Measurements from ENCODE around the gene CCDC70. TPM values are rescaled to one million over a fixed set of nuclear protein-coding genes. Genes with fewer than 3 reads are reported as not detected.

CCDC70 gene
- total and polyA plus RNA-seq, 2 of the 8 experiments (the other 6 are each of a cell fraction or from before 2014, with no cell fraction given): not detected

GRCh38 chr13:51827254-51827653 is 34.5 kb upstream of the CCDC70 start:
- CTCF ChIA-PET (ENCODE audit: partially characterized antibody): interaction anchor here (0.8 to 11.2 kb wide), 5 partner anchors 10 to 23 kb away, joined by 3 to 98 read pairs (median 11); partner anchors contain the start of gene TMEM272
- no peaks in the 10 kb centered on the region for H3K23me2 ChIP-seq (ENCODE audit: low read depth, low read length)
- H3K9me3 ChIP-seq (ENCODE audit: insufficient read depth in 2 of 2, low read depth in 1 of 2, low read length in 1 of 2): no peaks in the 10 kb centered on the region
- H3K4ac ChIP-seq (replicated peaks; ENCODE audit: insufficient read length, low read depth, low read length): no peak overlapping the region
- POLR2A ChIA-PET (ENCODE audit: partially characterized antibody): interaction anchor here (0.6 kb wide), 1 partner anchor 26 kb away, joined by 3 read pairs; no protein-coding TSS in a partner anchor
- H2BK5ac ChIP-seq (ENCODE audit: low read depth, low read length): no peak overlapping the region
- H3K9ac ChIP-seq (replicated peaks in 1 of 4; ENCODE audit: extremely low read depth in 1 of 4, low read depth in 3 of 4, low read length in 3 of 4): no peak overlapping the region
- H2AFZ ChIP-seq (ENCODE audit: low read length): no peak overlapping the region
- no peaks in the 10 kb centered on the region for H3K27me3 ChIP-seq (replicated peaks in 1 of 4; ENCODE audit: control insufficient read depth in 3 of 4, extremely low read depth in 1 of 4, insufficient read depth in 3 of 4, low read length in 3 of 4)
- H3K23ac ChIP-seq (ENCODE audit: insufficient read length): no peak overlapping the region
- no peak overlapping the region for H2BK15ac ChIP-seq (ENCODE audit: low read length)
- no peak overlapping the region for H3K4me2 ChIP-seq (ENCODE audit: insufficient read depth in 1 of 2, low read depth in 2 of 2, low read length in 2 of 2)
- 88% methylated on average over 4 of the region's 4 CpGs; no CpG with 5 or more reads in 1 of the 2 experiments for WGBS, 2 experiments (ENCODE audit: extremely low coverage in 1 of 2, insufficient coverage in 1 of 2, insufficient read length in 1 of 2, insufficient replicate concordance in 2 of 2, low coverage in 1 of 2, low lambda C conversion rate in 2 of 2, missing lambda C conversion rate in 1 of 2)
- H4K5ac ChIP-seq (ENCODE audit: insufficient read length, low read depth, low read length): no peak overlapping the region
- no peak overlapping the region for H2BK20ac ChIP-seq (ENCODE audit: low read length)
- H3K27ac ChIP-seq (ENCODE audit: low read depth, low read length): no peak overlapping the region
- no peak overlapping the region for H3K56ac ChIP-seq (replicated peaks; ENCODE audit: insufficient read length, low read depth, low read length)
- H3K79me1 ChIP-seq (ENCODE audit: low read depth, low read length): no peaks in the 10 kb centered on the region
- H2BK12ac ChIP-seq (ENCODE audit: low read depth, low read length): no peak overlapping the region
- no peak overlapping the region for H2AK5ac ChIP-seq (ENCODE audit: low read depth, low read length)
- no peak overlapping the region for H2BK120ac ChIP-seq (replicated peaks; ENCODE audit: low read depth, low read length)
- TF ChIP-seq SIRT6 (IDR thresholded peaks at IDR 0.05; ENCODE audit: low read length): no peak
- no peak for TF ChIP-seq TEAD4 (IDR thresholded peaks at IDR 0.05; ENCODE audit: low read depth, low read length)
- no peak for TF ChIP-seq GTF2F1 (IDR thresholded peaks at IDR 0.05; ENCODE audit: borderline replicate concordance, low read depth, low read length)
- no peak for TF ChIP-seq RFX5 (IDR thresholded peaks at IDR 0.05; ENCODE audit: borderline replicate concordance, low read depth, low read length)
- no peak for TF ChIP-seq POU5F1 (IDR thresholded peaks at IDR 0.05; ENCODE audit: low read depth, low read length)
- no peak for TF ChIP-seq GABPA (IDR thresholded peaks at IDR 0.05; ENCODE audit: borderline replicate concordance, insufficient read depth, low read length)
- TF ChIP-seq RBBP5 (IDR thresholded peaks at IDR 0.05; ENCODE audit: borderline replicate concordance, low read depth, low read length): no peak
- TF ChIP-seq MAFK (IDR thresholded peaks at IDR 0.05; ENCODE audit: low read depth, low read length): no peak
- H3K79me2 ChIP-seq (ENCODE audit: control insufficient read depth in 1 of 2, insufficient read depth in 2 of 2, low read length in 2 of 2): no peaks in the 10 kb centered on the region
- no peak overlapping the region for H3K14ac ChIP-seq (ENCODE audit: insufficient read length)
- no peak overlapping the region for H4K91ac ChIP-seq (replicated peaks; ENCODE audit: insufficient read length, low read length)
- H3K4me3 ChIP-seq (ENCODE audit: extremely low read depth in 1 of 4, insufficient read depth in 2 of 4, low read depth in 3 of 4, low read length in 4 of 4): no peak overlapping the region
- H4K8ac ChIP-seq (ENCODE audit: extremely low read depth, insufficient read depth, low read length): no peak overlapping the region
- DNase-seq (ENCODE audit: low read depth in 1 of 2, low spot score in 2 of 2) (no peak), FAIRE-seq (no peak)
- no peaks in the 10 kb centered on the region for H4K20me1 ChIP-seq (replicated peaks in 1 of 2; ENCODE audit: control insufficient read depth in 1 of 2, insufficient read depth in 2 of 2, low read length in 2 of 2)
- no peaks in the 10 kb centered on the region; a peak in 1 of 8 replicates for H3K36me3 ChIP-seq (ENCODE audit: control insufficient read depth in 2 of 4, insufficient read depth in 4 of 4, low read length in 3 of 4)
- H3K4me1 ChIP-seq (replicated peaks in 1 of 4; ENCODE audit: control insufficient read depth in 3 of 4, insufficient read depth in 4 of 4, low read length in 3 of 4): no peaks in the 10 kb centered on the region
- H3K18ac ChIP-seq (ENCODE audit: extremely low read depth, low read length): no peak overlapping the region

Data from H1 (cell line).